Fibroblast of skin of right biceps (primary cell): Measurements from ENCODE around the gene SF3B1.
"Not testable (repeated sequence)": the region's sequence is repeated elsewhere in the genome, so short reads cannot be mapped to it uniquely, and the experiment has no call there.

Experiments
- DNase-seq: peaks from one replicate; pipeline ENCODE4 v3.0.0-alpha.2; 2013

SF3B1 gene, protein sequence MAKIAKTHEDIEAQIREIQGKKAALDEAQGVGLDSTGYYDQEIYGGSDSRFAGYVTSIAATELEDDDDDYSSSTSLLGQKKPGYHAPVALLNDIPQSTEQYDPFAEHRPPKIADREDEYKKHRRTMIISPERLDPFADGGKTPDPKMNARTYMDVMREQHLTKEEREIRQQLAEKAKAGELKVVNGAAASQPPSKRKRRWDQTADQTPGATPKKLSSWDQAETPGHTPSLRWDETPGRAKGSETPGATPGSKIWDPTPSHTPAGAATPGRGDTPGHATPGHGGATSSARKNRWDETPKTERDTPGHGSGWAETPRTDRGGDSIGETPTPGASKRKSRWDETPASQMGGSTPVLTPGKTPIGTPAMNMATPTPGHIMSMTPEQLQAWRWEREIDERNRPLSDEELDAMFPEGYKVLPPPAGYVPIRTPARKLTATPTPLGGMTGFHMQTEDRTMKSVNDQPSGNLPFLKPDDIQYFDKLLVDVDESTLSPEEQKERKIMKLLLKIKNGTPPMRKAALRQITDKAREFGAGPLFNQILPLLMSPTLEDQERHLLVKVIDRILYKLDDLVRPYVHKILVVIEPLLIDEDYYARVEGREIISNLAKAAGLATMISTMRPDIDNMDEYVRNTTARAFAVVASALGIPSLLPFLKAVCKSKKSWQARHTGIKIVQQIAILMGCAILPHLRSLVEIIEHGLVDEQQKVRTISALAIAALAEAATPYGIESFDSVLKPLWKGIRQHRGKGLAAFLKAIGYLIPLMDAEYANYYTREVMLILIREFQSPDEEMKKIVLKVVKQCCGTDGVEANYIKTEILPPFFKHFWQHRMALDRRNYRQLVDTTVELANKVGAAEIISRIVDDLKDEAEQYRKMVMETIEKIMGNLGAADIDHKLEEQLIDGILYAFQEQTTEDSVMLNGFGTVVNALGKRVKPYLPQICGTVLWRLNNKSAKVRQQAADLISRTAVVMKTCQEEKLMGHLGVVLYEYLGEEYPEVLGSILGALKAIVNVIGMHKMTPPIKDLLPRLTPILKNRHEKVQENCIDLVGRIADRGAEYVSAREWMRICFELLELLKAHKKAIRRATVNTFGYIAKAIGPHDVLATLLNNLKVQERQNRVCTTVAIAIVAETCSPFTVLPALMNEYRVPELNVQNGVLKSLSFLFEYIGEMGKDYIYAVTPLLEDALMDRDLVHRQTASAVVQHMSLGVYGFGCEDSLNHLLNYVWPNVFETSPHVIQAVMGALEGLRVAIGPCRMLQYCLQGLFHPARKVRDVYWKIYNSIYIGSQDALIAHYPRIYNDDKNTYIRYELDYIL

GRCh38 chr2:197434541-197435513, at the start of gene SF3B1:
TSS of gene SF3B1 (minus strand) at chr2:197435028. CDS start at chr2:197434999, 29 bp downstream.
- DNase-seq: peak; percentile 98

DNA sequence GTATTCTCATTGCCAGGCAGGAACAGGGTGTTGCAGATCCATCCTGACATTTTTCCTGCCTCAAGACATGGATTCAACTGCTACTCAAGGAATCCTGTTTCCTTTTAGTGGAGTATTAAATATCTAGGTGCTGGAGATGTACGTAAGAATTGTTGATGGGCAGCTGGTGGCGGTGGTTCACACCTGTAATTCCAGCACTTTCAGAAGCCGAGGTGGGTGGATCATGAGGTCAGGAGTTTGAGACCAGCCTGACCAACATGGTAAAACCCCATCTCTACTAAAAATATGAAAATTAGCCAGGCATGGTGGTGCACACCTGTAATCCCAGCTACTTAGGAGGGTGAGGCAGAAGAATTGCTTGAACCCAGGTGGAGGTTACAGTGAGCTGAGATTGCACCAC, 49.4 kb upstream of the SF3B1 start:
- DNase-seq: not testable (repeated sequence)

DNA sequence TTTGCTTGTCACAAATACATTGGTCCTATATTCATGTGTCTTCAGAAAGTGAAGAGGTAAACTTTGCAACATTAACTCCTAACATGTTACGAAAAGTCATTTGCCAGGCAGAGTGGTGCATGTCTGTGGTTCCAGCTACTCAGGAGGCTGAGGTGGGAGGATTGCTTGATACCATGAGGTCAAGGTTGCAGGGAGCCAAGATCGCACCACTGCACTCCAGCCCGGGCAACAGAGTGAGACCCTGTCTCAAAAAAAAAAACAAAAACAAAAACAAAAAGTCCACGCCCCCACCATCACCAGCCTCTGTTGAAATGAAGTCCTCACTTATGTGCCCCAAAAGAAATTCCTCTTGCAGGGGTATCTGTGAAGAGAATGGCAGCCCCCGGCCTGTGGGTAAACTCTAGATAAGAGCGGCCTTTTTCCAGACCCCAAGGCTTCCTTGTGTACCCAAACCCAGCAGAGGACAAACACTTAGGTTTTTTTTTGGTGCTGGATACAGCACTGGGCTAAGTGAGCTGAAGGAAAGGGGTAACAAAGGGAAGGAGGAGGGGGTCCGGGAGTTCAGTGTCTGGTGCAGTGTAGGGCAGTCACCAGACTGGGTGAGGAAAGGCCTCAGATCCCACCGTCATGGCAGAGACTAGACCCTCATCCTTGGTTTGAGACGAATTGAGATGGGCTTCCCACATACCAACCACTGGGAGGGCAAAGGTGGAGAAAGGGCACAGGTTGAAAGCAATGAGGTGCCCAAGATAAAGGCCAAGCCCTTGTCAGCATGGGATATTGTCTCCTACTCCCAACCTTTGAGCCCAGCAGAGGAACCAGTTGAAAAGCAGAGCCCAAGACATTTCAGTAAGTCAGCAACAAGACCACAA, 45.6 kb upstream of the SF3B1 start:
- DNase-seq: no peak

GRCh38 chr2:197477797-197478196, 43.0 kb upstream of the SF3B1 start:
- DNase-seq: no peak

GRCh38 chr2:197472166-197472565, 37.3 kb upstream of the SF3B1 start:
- no peak for DNase-seq

DNA sequence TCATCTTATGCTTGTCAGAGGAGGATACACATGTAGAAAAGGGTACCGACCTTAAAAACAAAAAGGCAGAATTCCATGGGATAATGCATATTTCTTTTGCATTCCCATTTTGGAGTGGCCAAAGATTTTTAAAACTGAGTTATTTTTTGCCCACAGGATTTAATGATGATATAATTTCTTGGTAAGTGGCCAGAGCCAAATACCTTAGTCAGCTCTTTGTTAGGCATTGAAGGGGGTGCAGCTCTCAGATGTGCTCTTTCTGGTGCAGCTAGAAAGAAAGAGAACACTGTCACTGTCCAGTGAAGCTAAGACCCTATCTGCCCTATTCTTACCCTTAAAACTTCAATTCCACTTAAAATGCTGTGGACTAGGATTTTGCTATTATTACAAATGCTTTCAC, 29.3 kb upstream of the SF3B1 start:
- peak; percentile 46 for DNase-seq

GRCh38 chr2:197461057-197461456, 26.2 kb upstream of the SF3B1 start:
- DNase-seq: no peak

GRCh38 chr2:197460649-197461048, 25.8 kb upstream of the SF3B1 start:
- no peak for DNase-seq

GRCh38 chr2:197455428-197455827, 20.6 kb upstream of the SF3B1 start:
- no peak for DNase-seq

- no peak for DNase-seq
Observed at GRCh38 chr2:197454923-197455322, 20.1 kb upstream of the SF3B1 start.

- no peak for DNase-seq
Observed at GRCh38 chr2:197453914-197454398, 19.1 kb upstream of the SF3B1 start.

- DNase-seq: peak; percentile 100
Observed at GRCh38 chr2:197453123-197453913, 18.5 kb upstream of the SF3B1 start, which contains the start of gene COQ10B. TSS of gene COQ10B (plus strand) at chr2:197453552. CDS start at chr2:197453561, 9 bp downstream.

DNA sequence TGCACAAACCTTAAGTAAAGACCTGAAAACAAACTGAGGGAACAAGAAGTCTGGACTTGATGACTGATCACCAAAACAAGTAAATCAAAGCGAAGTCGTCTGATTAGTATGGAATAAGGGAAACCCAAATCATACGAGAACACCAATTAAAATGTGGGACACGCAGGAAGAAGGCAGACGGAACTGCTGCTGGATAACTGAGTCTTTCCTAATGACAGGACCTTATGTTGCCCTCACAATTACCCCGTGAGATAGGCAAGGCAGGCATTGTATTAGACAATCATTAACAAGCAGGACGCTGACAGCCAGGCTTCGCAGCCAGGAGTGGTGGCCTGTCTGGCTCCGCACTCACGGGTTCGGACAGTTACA, 17.9 kb upstream of the SF3B1 start:
- DNase-seq: no peak

DNA sequence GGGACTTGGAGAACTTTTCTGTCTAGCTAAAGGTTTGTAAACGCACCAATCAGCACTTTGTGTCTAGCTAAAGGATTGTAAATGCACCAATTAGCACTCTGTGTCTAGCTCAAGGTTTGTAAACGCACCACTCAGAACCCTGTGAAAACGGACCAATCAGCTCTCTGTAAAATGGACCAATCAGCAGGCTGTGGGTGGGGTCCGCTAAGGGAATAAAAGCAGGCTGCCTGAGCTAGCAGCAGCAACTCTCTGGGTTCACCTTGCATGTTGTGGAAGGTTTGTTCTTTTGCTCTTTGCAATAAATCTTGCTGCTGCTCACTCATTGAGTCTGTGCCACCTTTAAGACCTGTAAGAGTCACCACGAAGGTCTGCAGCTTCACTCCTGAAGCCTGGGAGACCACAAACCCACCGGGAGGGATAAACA, 16.1 kb upstream of the SF3B1 start:
- not testable (repeated sequence) for DNase-seq

GRCh38 chr2:197450465-197450864, 15.6 kb upstream of the SF3B1 start:
- no peak for DNase-seq

DNA sequence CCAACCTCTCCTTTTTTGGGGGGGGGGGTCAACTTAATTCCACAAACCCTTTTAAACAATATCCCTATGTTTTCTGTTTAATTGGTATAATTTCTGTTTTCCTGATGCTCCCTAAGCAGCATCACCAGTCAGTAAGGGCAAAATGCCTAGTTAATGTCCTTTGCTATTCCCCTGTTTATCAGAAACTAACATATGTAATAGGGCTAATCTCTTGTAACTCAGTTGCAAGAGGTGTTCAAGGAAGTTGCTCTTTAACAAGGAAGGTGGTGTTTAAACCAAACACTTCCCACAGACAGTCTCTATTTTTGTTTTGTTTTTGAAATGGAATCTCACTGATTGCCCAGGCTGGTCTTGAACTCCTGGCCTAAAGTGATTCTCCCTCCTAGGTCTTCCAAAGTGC, 12.0 kb upstream of the SF3B1 start:
- no peak for DNase-seq

DNA sequence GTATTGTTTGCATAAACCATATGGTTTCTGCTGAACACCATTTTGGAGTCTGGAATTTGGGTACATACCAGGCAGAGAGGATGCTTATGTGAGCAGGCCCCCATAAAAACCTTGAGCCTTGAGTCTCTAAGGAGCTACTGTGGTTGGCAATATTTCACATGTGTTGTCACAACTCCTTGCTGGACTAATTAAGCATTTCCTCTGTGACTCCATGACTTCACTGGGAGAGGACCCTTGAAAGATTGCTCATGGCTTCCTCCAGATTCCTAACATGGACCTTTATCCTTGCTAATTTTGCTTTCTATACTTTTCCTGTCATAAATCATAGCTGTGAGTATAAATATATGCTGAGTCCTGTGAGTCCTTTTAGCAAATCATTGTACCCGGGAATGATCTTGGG, 10.9 kb upstream of the SF3B1 start:
- peak; percentile 76 for DNase-seq

- DNase-seq: no peak
Observed at GRCh38 chr2:197442857-197443256, 8.0 kb upstream of the SF3B1 start.

DNA sequence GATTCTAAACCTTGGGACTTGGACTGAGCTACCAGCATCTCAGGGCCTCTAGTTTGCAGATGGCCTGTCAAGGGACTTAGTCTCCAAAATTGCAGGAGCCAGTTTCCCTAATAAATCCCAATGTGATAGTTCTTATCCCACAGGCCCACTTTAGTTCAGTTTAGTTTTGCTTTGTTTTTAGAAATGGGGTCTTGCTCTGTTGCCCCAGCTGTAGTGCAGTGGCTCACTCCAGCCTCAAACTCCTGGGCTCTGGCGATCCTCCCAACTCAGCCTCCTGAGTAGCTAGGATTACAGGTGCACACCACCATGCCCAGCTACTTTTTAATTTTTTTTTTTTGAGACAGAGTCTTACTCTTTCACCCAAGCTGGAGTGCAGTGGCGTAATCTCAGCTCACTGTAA, 2.6 kb upstream of the SF3B1 start:
- no peak for DNase-seq
